OCI-LY3 (cell line): ENCODE results near the gene LZTS2.
A peak's percentile ranks its signal among the peaks of the same experiment; 100 is the strongest.

Experiments used
- H2AFZ ChIP-seq: fragments of 200-600, 300-600 bp; shearing (Covaris generic); 2 replicates; pipeline ENCODE4 v1.6.0; 2014; ENCODE audit warnings: antibody characterized with exemption, low read depth, low read length
- H3K27ac ChIP-seq: fragments of 200-600, 300-600 bp; sonication (generic); 2 replicates; pipeline ENCODE4 v1.5.1; 2014; ENCODE audit warnings: mild to moderate bottlenecking, low read length, moderate library complexity, mixed read lengths
- H3K27me3 ChIP-seq: fragments of 200-600, 300-600 bp; sonication (generic); 2 replicates; pipeline ENCODE4 v1.6.1; 2014; ENCODE audit warnings: low read depth, low read length, mixed read lengths
- H3K36me3 ChIP-seq: fragments of 200-600, 300-600 bp; sonication (generic); replicated peaks from 2 replicates; pipeline ENCODE3; 2014; ENCODE audit warnings: low read depth, low read length, mixed read lengths
- H3K4me1 ChIP-seq: fragments of 300-600, 200-600 bp; sonication (generic); 2 replicates; pipeline ENCODE4 v1.6.1; 2014; ENCODE audit warnings: low read length, mixed read lengths
- H3K4me2 ChIP-seq: fragments of 200-600, 300-600 bp; sonication (generic); 2 replicates; pipeline ENCODE4 v1.6.1; 2014; ENCODE audit warnings: low read length, mixed read lengths
- H3K4me3 ChIP-seq: fragments of 300-600, 200-600 bp; sonication (generic); 2 replicates; pipeline ENCODE4 v1.5.1; 2014; ENCODE audit warnings: antibody characterized with exemption, mild to moderate bottlenecking, low read length, moderate library complexity
- H3K79me2 ChIP-seq: fragments of 300-600, 200-600 bp; shearing (Covaris generic); 2 replicates; pipeline ENCODE4 v1.6.1; 2014; ENCODE audit warnings: mild to moderate bottlenecking, low read length, mixed read lengths
- H3K9ac ChIP-seq: fragments of 300-600, 200-600 bp; shearing (Covaris generic); 2 replicates; pipeline ENCODE4 v1.6.0; 2014; ENCODE audit warnings: mild to moderate bottlenecking, low read length, moderate library complexity
- H3K9me3 ChIP-seq: fragments of 200-600, 300-600 bp; shearing (Covaris generic); 2 replicates; pipeline ENCODE4 v1.6.1; 2014; ENCODE audit warnings: low read length, mixed read lengths; ENCODE audit not compliant: insufficient read depth
- H4K20me1 ChIP-seq: fragments of 200-600, 300-600 bp; sonication (generic); 2 replicates; pipeline ENCODE4 v1.6.1; 2016; ENCODE audit warnings: low read length, mixed read lengths; ENCODE audit not compliant: insufficient read depth
- EZH2phosphoT487 ChIP-seq: fragments of 200-600 bp; shearing (Covaris generic); IDR thresholded peaks from 2 replicates; pipeline ENCODE4 v1.6.1; 2018; ENCODE audit warnings: antibody characterized with exemption, mixed run types, low read depth
- TF ChIP-seq, protein P1 (sequence below): fragments of 200-600, 300-600 bp; sonication (generic); IDR thresholded peaks from 2 replicates; pipeline ENCODE4 v1.5.1; 2014; ENCODE audit warnings: antibody characterized with exemption, low read length, low read depth

The LZTS2 gene

GRCh38 chr10:100986623-100986951 is 13.0 kb upstream of the LZTS2 start:
- Histone ChIP-seq H3K36me3 (peaks cover 19% of the 10 kb centered on the region), H4K20me1 (no peaks in the 10 kb centered on the region), H3K4me3 (peak overlapping the region; percentile 93), H3K27ac (no peak overlapping the region), H3K9me3 (no peaks in the 10 kb centered on the region), H3K4me1 (peaks cover 18% of the 10 kb centered on the region), H3K4me2 (peak overlapping the region; percentile 96), H3K9ac (peak overlapping the region; percentile 76), H3K79me2 (peaks cover 57% of the 10 kb centered on the region), H3K27me3 (no peaks in the 10 kb centered on the region), H2AFZ (no peak overlapping the region)
- TF ChIP-seq EZH2phosphoT487: no peak
- TF ChIP-seq, protein P1, sequence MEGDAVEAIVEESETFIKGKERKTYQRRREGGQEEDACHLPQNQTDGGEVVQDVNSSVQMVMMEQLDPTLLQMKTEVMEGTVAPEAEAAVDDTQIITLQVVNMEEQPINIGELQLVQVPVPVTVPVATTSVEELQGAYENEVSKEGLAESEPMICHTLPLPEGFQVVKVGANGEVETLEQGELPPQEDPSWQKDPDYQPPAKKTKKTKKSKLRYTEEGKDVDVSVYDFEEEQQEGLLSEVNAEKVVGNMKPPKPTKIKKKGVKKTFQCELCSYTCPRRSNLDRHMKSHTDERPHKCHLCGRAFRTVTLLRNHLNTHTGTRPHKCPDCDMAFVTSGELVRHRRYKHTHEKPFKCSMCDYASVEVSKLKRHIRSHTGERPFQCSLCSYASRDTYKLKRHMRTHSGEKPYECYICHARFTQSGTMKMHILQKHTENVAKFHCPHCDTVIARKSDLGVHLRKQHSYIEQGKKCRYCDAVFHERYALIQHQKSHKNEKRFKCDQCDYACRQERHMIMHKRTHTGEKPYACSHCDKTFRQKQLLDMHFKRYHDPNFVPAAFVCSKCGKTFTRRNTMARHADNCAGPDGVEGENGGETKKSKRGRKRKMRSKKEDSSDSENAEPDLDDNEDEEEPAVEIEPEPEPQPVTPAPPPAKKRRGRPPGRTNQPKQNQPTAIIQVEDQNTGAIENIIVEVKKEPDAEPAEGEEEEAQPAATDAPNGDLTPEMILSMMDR: no peak

DNA sequence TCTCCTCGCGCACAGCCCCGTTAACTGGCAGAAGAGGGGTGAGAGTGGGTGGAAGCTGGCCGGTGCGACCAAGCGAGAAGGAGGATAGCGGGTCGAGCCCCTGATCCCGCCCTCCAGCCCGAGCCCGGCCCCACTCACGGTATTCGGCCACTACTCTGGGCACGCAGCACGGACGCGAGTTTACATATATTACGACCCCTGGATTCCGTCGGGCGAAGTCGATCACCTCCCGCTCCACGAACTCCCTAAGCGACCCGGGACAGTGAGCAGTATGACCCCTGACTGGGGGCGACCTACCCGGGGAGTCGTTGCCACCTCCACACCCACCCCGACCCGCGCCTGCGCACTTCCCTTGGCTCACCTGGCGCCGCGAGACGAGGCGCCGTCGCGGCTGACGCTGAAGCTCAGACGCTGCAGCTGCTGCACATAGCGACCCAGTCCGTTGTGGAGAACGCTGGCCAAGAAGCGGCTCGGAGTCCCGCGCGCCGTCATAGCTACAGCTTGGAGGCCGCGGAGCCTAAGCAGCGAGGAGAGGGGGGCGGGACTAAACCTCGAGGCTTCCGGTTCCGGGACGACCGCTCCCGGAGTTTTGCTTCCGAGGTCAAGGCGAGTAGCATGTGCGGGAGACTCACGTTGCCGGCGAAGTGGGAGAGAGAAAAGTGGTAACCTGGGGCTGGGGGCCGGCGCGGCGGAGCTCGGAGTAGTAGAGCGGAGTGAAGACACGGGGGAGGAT is 12.5 kb upstream of the LZTS2 start, which contains the start of the genes MRPL43 and TWNK:
Gene MRPL43 (minus strand): TSS at position 546 of the 733 bp plus-strand sequence. CDS start 54 bp downstream, at position 492.
Gene TWNK (plus strand): TSS at position 592 of the 733 bp plus-strand sequence. CDS start 668 bp downstream, outside the sequence.
- peak within 1 kb of the TSS; percentile 76 for H3K9ac ChIP-seq
- H3K36me3 ChIP-seq: peaks cover 19% of the 10 kb centered on the region
- no peaks in the 10 kb centered on the region for H3K9me3 ChIP-seq
- H3K27me3 ChIP-seq: no peaks in the 10 kb centered on the region
- no peak for TF ChIP-seq EZH2phosphoT487
- TF ChIP-seq, protein P1: no peak
- H2AFZ ChIP-seq: peak within 1 kb of the TSS; percentile 88; the same call in 1 of the 2 replicates
- H3K4me1 ChIP-seq: peaks cover 18% of the 10 kb centered on the region
- peak within 1 kb of the TSS; percentile 96 for H3K4me2 ChIP-seq
- H3K4me3 ChIP-seq: peak within 1 kb of the TSS; percentile 93
- peak within 1 kb of the TSS; percentile 60 for H3K27ac ChIP-seq
- peaks cover 57% of the 10 kb centered on the region for H3K79me2 ChIP-seq
- no peaks in the 10 kb centered on the region for H4K20me1 ChIP-seq

DNA sequence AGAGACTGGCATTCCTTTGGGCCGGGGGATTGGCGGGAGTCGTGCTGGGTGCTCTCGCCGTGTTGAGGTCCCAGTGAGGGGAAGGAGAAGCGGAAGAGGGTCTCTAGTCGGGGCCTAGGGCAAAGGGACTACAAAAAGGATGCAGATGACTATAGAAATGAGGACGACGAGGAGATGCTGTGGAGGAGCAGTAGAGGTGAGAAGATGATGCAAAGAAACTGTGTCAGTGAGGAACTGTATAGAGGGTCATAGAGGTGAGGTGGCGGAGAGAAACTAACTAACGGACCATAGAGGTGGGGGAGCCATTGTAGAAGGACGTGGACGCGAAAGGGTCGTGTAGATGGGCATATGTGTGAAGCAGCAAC is 11.9 kb upstream of the LZTS2 start:
- Histone ChIP-seq H3K79me2 (peaks cover 57% of the 10 kb centered on the region), H3K27me3 (no peaks in the 10 kb centered on the region), H3K4me2 (peak overlapping the region; percentile 96), H3K4me1 (peaks cover 18% of the 10 kb centered on the region), H3K27ac (no peak overlapping the region), H3K9ac (peak overlapping the region; percentile 76), H4K20me1 (no peaks in the 10 kb centered on the region), H3K4me3 (peak overlapping the region; percentile 93), H2AFZ (peak overlapping the region; percentile 88; the same call in 1 of the 2 replicates), H3K9me3 (no peaks in the 10 kb centered on the region), H3K36me3 (peaks cover 19% of the 10 kb centered on the region)
- TF ChIP-seq, protein P1: no peak
- TF ChIP-seq EZH2phosphoT487: no peak

GRCh38 chr10:100988166-100988565 is 11.4 kb upstream of the LZTS2 start:
- Histone ChIP-seq H3K79me2 (peaks cover 57% of the 10 kb centered on the region), H3K27me3 (no peaks in the 10 kb centered on the region), H3K4me3 (peak overlapping the region; percentile 93), H3K9ac (peak overlapping the region; percentile 76), H2AFZ (no peak overlapping the region), H3K4me1 (peaks cover 18% of the 10 kb centered on the region), H3K36me3 (peaks cover 19% of the 10 kb centered on the region), H3K9me3 (no peaks in the 10 kb centered on the region), H4K20me1 (no peaks in the 10 kb centered on the region), H3K4me2 (peak overlapping the region; percentile 96), H3K27ac (no peak overlapping the region)
- TF ChIP-seq, protein P1: no peak
- no peak for TF ChIP-seq EZH2phosphoT487
